ENCODE measurements around the gene FAM222B. TPM values are rescaled to one million over a fixed set of nuclear protein-coding genes. Genes with fewer than 3 reads are reported as not detected.

FAM222B gene
- total and polyA plus RNA-seq, 9 of the 15 experiments (the other 6 are each of a cell fraction or from before 2014, with no cell fraction given) = 4.0 to 34.6 (median 7.5) TPM

GRCh38 chr17:28864991-28865849 is 22.6 kb upstream of the FAM222B start (continued):
- TF ChIP-seq, protein P1, sequence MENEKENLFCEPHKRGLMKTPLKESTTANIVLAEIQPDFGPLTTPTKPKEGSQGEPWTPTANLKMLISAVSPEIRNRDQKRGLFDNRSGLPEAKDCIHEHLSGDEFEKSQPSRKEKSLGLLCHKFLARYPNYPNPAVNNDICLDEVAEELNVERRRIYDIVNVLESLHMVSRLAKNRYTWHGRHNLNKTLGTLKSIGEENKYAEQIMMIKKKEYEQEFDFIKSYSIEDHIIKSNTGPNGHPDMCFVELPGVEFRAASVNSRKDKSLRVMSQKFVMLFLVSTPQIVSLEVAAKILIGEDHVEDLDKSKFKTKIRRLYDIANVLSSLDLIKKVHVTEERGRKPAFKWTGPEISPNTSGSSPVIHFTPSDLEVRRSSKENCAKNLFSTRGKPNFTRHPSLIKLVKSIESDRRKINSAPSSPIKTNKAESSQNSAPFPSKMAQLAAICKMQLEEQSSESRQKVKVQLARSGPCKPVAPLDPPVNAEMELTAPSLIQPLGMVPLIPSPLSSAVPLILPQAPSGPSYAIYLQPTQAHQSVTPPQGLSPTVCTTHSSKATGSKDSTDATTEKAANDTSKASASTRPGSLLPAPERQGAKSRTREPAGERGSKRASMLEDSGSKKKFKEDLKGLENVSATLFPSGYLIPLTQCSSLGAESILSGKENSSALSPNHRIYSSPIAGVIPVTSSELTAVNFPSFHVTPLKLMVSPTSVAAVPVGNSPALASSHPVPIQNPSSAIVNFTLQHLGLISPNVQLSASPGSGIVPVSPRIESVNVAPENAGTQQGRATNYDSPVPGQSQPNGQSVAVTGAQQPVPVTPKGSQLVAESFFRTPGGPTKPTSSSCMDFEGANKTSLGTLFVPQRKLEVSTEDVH (IDR thresholded peaks at IDR 0.05; ENCODE audit: low read depth, partially characterized antibody) = peak; percentile 64
- no peak for TF ChIP-seq ASH1L (IDR thresholded peaks at IDR 0.05; ENCODE audit: borderline replicate concordance, low read depth, partially characterized antibody)
- no peak for TF ChIP-seq TCF7L2 (IDR thresholded peaks at IDR 0.05; ENCODE audit: low read depth, low read length)
- TF ChIP-seq ZNF184 (CRISPR knock-in tag; IDR thresholded peaks at IDR 0.05) = no peak
- no peak for TF ChIP-seq ARID4B (CRISPR knock-in tag; IDR thresholded peaks at IDR 0.05)
- TF ChIP-seq ELF1 (tag; IDR thresholded peaks at IDR 0.05) = no peak
- TF ChIP-seq ZSCAN32 (CRISPR knock-in tag; IDR thresholded peaks at IDR 0.05) = no peak
- TF ChIP-seq STAT5B (CRISPR knock-in tag; IDR thresholded peaks at IDR 0.05) = no peak
- no peak for TF ChIP-seq XRCC4 (IDR thresholded peaks at IDR 0.05; ENCODE audit: extremely low read depth, insufficient read depth, insufficient read length)
- no peak for TF ChIP-seq SREBF1 (IDR thresholded peaks at IDR 0.05; ENCODE audit: borderline replicate concordance, low read depth, low read length)
- TF ChIP-seq TCF7 (IDR thresholded peaks at IDR 0.05; ENCODE audit: borderline replicate concordance) = peak; percentile 68; the same call in 1 of the 2 replicates
- peak; percentile 90 for TF ChIP-seq ZKSCAN8 (CRISPR knock-in tag; IDR thresholded peaks at IDR 0.05)
- peak; percentile 54 for TF ChIP-seq ZNF384 (IDR thresholded peaks at IDR 0.05; ENCODE audit: low read depth, low read length)
- peak in 1 of 3 experiments; percentile 89; a peak in 2 of 6 replicates for TF ChIP-seq ZBTB11 (CRISPR knock-in tag; IDR thresholded peaks at IDR 0.05)
- TF ChIP-seq HNRNPH1 (optimal IDR thresholded peaks at IDR 0.05; ENCODE audit: low read depth, low read length) = no peak
- TF ChIP-seq ZNF140 (CRISPR knock-in tag; IDR thresholded peaks at IDR 0.05) = no peak

All from K562 (cell line).